SH-SY5Y (cell line): ENCODE results near the gene AK4.

Experiments
- GATA2 ChIP-seq: IDR thresholded peaks from 2 replicates; pipeline ENCODE4 v1.6.1; 2011; ENCODE audit warnings: mild to moderate bottlenecking, low read depth, low read length
- GATA3 ChIP-seq: IDR thresholded peaks from 2 replicates; pipeline ENCODE4 v1.6.1; 2011; ENCODE audit warnings: low read depth, mild to moderate bottlenecking, low read length, moderate library complexity

Gene AK4

DNA sequence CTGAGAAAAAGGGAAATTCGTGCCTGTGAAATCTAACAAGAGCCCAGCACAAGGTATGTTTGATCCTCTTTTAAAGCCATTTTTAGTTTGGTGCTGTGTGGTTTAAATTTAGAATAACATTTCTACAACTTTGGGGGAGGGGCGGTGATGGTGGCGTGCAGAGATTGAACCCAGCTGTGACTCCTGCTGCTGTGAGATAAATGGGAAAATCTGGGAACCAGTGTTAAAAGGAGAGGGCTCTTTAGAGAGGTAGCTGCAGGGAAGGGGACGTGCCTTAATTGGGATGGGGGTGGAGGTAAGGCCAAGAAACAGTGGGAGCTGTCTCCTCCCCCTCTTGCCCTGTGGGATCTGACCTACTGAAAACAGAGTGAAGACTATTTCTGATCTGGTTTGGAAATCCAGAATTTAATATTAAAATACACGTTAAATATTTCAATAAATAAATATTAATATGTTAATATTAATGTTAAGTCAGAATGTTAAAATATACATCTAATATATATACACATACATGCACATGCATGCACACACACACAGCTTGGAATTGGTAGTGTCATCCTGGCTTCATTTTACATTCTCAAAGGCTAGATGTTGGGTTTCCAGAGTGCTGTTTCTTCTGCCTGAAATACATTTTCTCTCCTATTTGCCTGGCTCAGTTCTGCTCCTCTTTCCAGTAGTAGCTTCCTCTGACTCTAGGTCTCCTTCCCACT, 131.2 kb downstream of the AK4 start:
- no peak for TF ChIP-seq GATA3
- peak; percentile 25 for TF ChIP-seq GATA2
